ENCODE data around the gene AGR3. TPM values are rescaled to one million over a fixed set of nuclear protein-coding genes. Genes with fewer than 3 reads are reported as not detected.

AGR3 gene
- total and polyA plus RNA-seq, 10 donors = 0.38 TPM; not detected in 9

- WGBS, 5 donors = 20 to 56% (median 30%) methylated on average over 2 of the region's 2 CpGs
- DNase-seq = no peak
- Histone ChIP-seq H3K36me3 (no peaks in the 10 kb centered on the region), H3K4me1 (peaks cover 0 to 19% (median 10%) of the 10 kb centered on the region in 6 donors), H3K27ac (no peak overlapping the region), H3K9me3 (no peaks in the 10 kb centered on the region), H3K4me3 (no peak overlapping the region), H3K27me3 (replicated peaks in 1 of 7) (peaks cover 0 to 19% (median 0%) of the 10 kb centered on the region in 7 donors)
- TF ChIP-seq POLR2A (IDR thresholded peaks at IDR 0.05) (no peak), CTCF (IDR thresholded peaks at IDR 0.05 in 8 of 11, conservative IDR thresholded peaks at IDR 0.05 in 3 of 11) (peak in 8 of 11 experiments; percentile 22 to 63 (median 40))
- intact Hi-C loops (cut with DNase I; ENCODE audit: low total_unique reads) = no loop called here
Measured at GRCh38 chr7:16926283-16926682, 44.5 kb upstream of the AGR3 start.

- Histone ChIP-seq H3K27ac (no peak overlapping the region), H3K4me1 (peaks cover 0 to 19% (median 10%) of the 10 kb centered on the region in 6 donors), H3K9me3 (no peaks in the 10 kb centered on the region), H3K36me3 (no peaks in the 10 kb centered on the region), H3K4me3 (no peak overlapping the region), H3K27me3 (replicated peaks in 1 of 7) (peaks cover 0 to 18% (median 0%) of the 10 kb centered on the region in 7 donors)
- TF ChIP-seq POLR2A (IDR thresholded peaks at IDR 0.05) (no peak), CTCF (IDR thresholded peaks at IDR 0.05 in 8 of 11, conservative IDR thresholded peaks at IDR 0.05 in 3 of 11) (no peak), POLR2AphosphoS5 (IDR thresholded peaks at IDR 0.05) (no peak)
- intact Hi-C loops (cut with DNase I; ENCODE audit: low total_unique reads) = no loop called here
- 62 to 68% (median 64%) methylated on average over 3 of the region's 3 CpGs for WGBS, 5 donors
- DNase-seq = no peak
Measured at GRCh38 chr7:16925609-16926008, 43.8 kb upstream of the AGR3 start.

GRCh38 chr7:16923019-16923418 lies 41.2 kb upstream of the AGR3 start:
- no peak for DNase-seq
- intact Hi-C loops (cut with DNase I; ENCODE audit: low total_unique reads) = no loop called here
- Histone ChIP-seq H3K36me3 (no peaks in the 10 kb centered on the region), H3K9me3 (no peaks in the 10 kb centered on the region), H3K27me3 (replicated peaks in 1 of 7) (peaks cover 0 to 10% (median 0%) of the 10 kb centered on the region in 7 donors), H3K4me1 (no peaks in the 10 kb centered on the region), H3K27ac (no peak overlapping the region), H3K4me3 (no peak overlapping the region)
- TF ChIP-seq POLR2AphosphoS5 (IDR thresholded peaks at IDR 0.05) (no peak), CTCF (IDR thresholded peaks at IDR 0.05 in 8 of 11, conservative IDR thresholded peaks at IDR 0.05 in 3 of 11) (no peak), POLR2A (IDR thresholded peaks at IDR 0.05) (no peak)
- WGBS, 5 donors = 79 to 95% (median 87%) methylated on average over 2 of the region's 2 CpGs

- Histone ChIP-seq H3K27ac (no peak overlapping the region), H3K27me3 (replicated peaks in 1 of 7) (peaks cover 0 to under 1% (median 0%) of the 10 kb centered on the region in 7 donors), H3K36me3 (no peaks in the 10 kb centered on the region), H3K9me3 (no peaks in the 10 kb centered on the region), H3K4me1 (no peaks in the 10 kb centered on the region), H3K4me3 (no peak overlapping the region)
- intact Hi-C loops (cut with DNase I; ENCODE audit: low total_unique reads) = no loop called here
- no peak for DNase-seq
- no peak for TF ChIP-seq CTCF (IDR thresholded peaks at IDR 0.05 in 8 of 11, conservative IDR thresholded peaks at IDR 0.05 in 3 of 11)
- TF ChIP-seq POLR2AphosphoS5 (IDR thresholded peaks at IDR 0.05) = no peak
- no peak for TF ChIP-seq POLR2A (IDR thresholded peaks at IDR 0.05)
- 73 to 84% (median 81%) methylated on average over 3 of the region's 3 CpGs for WGBS, 5 donors
Measured at GRCh38 chr7:16921644-16922257, 40.0 kb upstream of the AGR3 start.

Measured in spleen (tissue), 11 donors.